ENCODE measurements around the gene MAPK6.

MAPK6 gene

DNA sequence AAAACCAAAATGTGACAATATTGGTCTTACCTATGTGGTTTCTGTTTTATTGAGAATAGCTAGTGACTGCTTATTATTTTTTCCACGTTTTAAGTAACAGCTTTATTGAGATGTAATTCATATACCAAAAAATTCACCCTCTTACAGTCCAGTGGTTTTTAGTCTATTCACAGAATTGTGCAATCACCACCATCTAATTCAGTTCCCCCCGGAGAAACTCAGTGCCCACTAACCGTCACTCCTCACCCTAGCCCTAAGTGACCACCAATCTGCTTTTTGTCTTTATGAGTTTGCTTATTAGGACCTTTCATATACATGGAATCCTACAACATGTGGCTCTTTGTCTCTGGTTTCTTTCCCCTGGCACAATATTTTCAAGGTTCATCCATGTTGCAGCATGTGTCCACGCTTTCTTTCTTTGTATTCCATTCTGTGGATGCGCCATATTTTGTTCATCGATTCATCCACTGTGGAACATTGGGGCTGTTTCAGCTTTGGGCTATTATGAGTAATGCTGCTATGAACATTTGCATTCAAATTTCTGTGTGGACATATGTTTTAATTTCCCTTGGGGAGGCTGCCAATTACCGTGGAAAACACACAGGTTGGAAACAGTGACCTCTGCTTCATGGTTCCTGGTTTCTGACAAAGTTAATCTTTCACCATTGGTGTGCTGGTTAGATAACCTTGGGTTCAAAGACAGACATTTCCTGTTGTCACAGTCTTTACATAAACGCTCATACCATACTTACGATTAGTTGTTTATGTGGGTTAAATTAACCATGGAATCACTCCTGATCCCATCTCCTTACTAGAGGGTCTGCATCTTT lies 96.8 kb downstream of the MAPK6 start:
- ChIA-PET CTCF (interaction anchor here (1.3 kb wide), 1 partner anchor 38 kb away, joined by 4 read pairs; no protein-coding TSS in a partner anchor), POLR2A (no interaction called here)

More for the DNA sequence above, 96.8 kb downstream of the MAPK6 start:
- Histone ChIP-seq H3K4me3 (ENCODE audit: low read depth, low read length) (no peak overlapping the region), H3K36me3 (ENCODE audit: control insufficient read depth in 2 of 2, insufficient read depth in 1 of 2, low read length in 2 of 2) (no peaks in the 10 kb centered on the region), H3K27ac (ENCODE audit: extremely low read depth, low read depth, low read length) (no peak overlapping the region), H3K4me1 (ENCODE audit: control insufficient read depth, insufficient read depth, low read length) (no peaks in the 10 kb centered on the region), H3K9me3 (ENCODE audit: control insufficient read depth, insufficient read depth, low read depth, low read length) (no peaks in the 10 kb centered on the region)
- no peak for TF ChIP-seq ZNF223 (tag by site-specific recombination; IDR thresholded peaks at IDR 0.05)
- no peak for TF ChIP-seq ZNF2 (tag by site-specific recombination; IDR thresholded peaks at IDR 0.05)
- TF ChIP-seq ZIC2 (tag by site-specific recombination; IDR thresholded peaks at IDR 0.05): no peak
- TF ChIP-seq ZNF175 (tag by site-specific recombination; IDR thresholded peaks at IDR 0.05): no peak
- no peak for TF ChIP-seq ZNF776 (tag by site-specific recombination; IDR thresholded peaks at IDR 0.05; ENCODE audit: borderline replicate concordance)
- TF ChIP-seq, protein P1, sequence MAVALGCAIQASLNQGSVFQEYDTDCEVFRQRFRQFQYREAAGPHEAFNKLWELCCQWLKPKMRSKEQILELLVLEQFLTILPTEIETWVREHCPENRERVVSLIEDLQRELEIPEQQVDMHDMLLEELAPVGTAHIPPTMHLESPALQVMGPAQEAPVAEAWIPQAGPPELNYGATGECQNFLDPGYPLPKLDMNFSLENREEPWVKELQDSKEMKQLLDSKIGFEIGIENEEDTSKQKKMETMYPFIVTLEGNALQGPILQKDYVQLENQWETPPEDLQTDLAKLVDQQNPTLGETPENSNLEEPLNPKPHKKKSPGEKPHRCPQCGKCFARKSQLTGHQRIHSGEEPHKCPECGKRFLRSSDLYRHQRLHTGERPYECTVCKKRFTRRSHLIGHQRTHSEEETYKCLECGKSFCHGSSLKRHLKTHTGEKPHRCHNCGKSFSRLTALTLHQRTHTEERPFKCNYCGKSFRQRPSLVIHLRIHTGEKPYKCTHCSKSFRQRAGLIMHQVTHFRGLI (tag by site-specific recombination; IDR thresholded peaks at IDR 0.05): no peak
- no peak for TF ChIP-seq ZBTB48 (tag by site-specific recombination; IDR thresholded peaks at IDR 0.05)
- TF ChIP-seq ZNF624 (tag by site-specific recombination; IDR thresholded peaks at IDR 0.05): no peak
- TF ChIP-seq, protein P2, sequence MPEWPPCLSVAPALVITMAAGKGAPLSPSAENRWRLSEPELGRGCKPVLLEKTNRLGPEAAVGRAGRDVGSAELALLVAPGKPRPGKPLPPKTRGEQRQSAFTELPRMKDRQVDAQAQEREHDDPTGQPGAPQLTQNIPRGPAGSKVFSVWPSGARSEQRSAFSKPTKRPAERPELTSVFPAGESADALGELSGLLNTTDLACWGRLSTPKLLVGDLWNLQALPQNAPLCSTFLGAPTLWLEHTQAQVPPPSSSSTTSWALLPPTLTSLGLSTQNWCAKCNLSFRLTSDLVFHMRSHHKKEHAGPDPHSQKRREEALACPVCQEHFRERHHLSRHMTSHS (tag by site-specific recombination; IDR thresholded peaks at IDR 0.05): no peak
- no peak for TF ChIP-seq ZSCAN16 (tag by site-specific recombination; IDR thresholded peaks at IDR 0.05)
